Activated T-cell treated with anti-CD3 and anti-CD28 coated beads, Interleukin-2, amount 50 U/mL, for 72 hours (primary cell): ENCODE data around the gene GNAO1. TPM values are rescaled to one million over a fixed set of nuclear protein-coding genes. Genes with fewer than 3 reads are reported as not detected.

Experiments used
- ATAC-seq, 2 donors: fragments of 150-1000 bp; cut with Tn5 transposase; replicated peaks in 1 of 2; 2 replicates each; pipeline ENCODE4 v1.10.0; 2021; ENCODE audit warnings: moderate library complexity in 2 of 2, mild to moderate bottlenecking in 1 of 2
- DNase-seq, 2 donors: peaks; one replicate each; pipeline ENCODE4 v3.0.0; 2021 to 2022; ENCODE audit warnings: mixed read lengths in 1 of 2
- H3K27ac Mint-ChIP-seq: one replicate; pipeline ENCODE4 v1.8.0; 2022; ENCODE audit warnings: mild to moderate bottlenecking, moderate library complexity, mixed read lengths
- H3K27me3 Mint-ChIP-seq: one replicate; pipeline ENCODE4 v1.8.0; 2022; ENCODE audit warnings: low read depth, mixed read lengths
- H3K36me3 Mint-ChIP-seq, 2 donors: one replicate each; pipeline ENCODE4 v1.8.0; 2022; ENCODE audit warnings: mixed read lengths in 2 of 2, mild to moderate bottlenecking in 1 of 2; ENCODE audit not compliant: insufficient read depth in 2 of 2
- H3K4me1 Mint-ChIP-seq: one replicate; pipeline ENCODE4 v1.8.0; 2022; ENCODE audit warnings: low read depth, mixed read lengths
- H3K4me3 Mint-ChIP-seq, 2 donors: one replicate each; pipeline ENCODE4 v1.8.0; 2022; ENCODE audit warnings: mild to moderate bottlenecking in 2 of 2, mixed read lengths in 2 of 2, moderate library complexity in 2 of 2
- H3K9me3 Mint-ChIP-seq, 2 donors: one replicate each; pipeline ENCODE4 v1.8.0; 2022; ENCODE audit warnings: mixed read lengths in 2 of 2
- total RNA-seq, 2 donors: library from RNA; stranded (reverse); gene quantifications; one replicate each; pipeline ENCODE4 v1.2.3, GENCODE V29; 2022

The GNAO1 gene
- total RNA-seq, 2 donors from 2014 or later: 12.2 to 21.0 TPM

DNA sequence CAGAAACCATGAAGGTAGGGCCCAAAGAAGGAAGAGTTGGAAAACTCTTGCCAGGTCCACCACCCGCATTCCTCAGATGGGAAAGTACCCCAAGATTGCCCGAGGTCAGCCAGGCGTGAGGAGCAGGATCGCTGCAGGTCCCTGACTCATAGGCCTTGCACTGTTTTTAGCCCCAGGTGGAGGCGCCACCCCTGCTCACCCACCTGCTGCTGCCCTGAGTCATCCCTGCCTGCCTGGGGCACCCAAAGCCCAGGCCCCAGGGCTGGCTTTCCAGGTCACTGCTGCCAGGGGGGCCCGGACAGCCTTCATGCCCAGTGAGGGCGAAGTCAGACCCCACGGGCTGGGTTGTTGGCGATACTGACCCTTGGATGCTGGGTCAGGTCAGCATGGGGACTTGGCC lies 133.1 kb downstream of the GNAO1 start:
- Mint-ChIP-seq H3K9me3 (no peaks in the 10 kb centered on the region), H3K27ac (no peak overlapping the region), H3K4me3 (no peak overlapping the region), H3K27me3 (no peaks in the 10 kb centered on the region), H3K4me1 (no peaks in the 10 kb centered on the region), H3K36me3 (no peaks in the 10 kb centered on the region)
- ATAC-seq (peak in 1 of 2 donors; percentile 33), DNase-seq (no peak)

DNA sequence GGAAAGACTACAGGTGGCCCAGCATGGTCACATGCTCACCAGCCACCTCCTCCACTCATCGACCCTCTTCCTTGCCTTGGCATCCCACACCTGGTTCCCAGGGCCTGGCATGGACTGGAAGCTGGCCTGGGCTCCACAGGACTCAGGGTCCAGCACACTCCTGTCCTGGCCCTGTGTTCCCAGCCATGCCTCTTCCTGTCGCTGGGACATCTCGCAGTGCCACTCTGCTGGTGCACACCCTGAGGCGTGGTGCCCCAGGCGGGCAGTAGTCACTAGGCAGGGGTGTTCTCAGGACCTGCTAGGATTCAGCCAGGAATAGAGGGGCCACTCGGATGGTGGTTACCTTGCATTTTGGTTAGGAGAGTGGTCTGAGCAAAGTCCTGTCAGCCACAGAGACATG lies 134.7 kb downstream of the GNAO1 start:
- no peak overlapping the region for H3K27ac Mint-ChIP-seq
- no peaks in the 10 kb centered on the region for H3K4me1 Mint-ChIP-seq
- no peaks in the 10 kb centered on the region for H3K36me3 Mint-ChIP-seq
- H3K9me3 Mint-ChIP-seq: no peaks in the 10 kb centered on the region
- no peak for DNase-seq
- ATAC-seq: no peak
- no peaks in the 10 kb centered on the region for H3K27me3 Mint-ChIP-seq
- no peak overlapping the region for H3K4me3 Mint-ChIP-seq

DNA sequence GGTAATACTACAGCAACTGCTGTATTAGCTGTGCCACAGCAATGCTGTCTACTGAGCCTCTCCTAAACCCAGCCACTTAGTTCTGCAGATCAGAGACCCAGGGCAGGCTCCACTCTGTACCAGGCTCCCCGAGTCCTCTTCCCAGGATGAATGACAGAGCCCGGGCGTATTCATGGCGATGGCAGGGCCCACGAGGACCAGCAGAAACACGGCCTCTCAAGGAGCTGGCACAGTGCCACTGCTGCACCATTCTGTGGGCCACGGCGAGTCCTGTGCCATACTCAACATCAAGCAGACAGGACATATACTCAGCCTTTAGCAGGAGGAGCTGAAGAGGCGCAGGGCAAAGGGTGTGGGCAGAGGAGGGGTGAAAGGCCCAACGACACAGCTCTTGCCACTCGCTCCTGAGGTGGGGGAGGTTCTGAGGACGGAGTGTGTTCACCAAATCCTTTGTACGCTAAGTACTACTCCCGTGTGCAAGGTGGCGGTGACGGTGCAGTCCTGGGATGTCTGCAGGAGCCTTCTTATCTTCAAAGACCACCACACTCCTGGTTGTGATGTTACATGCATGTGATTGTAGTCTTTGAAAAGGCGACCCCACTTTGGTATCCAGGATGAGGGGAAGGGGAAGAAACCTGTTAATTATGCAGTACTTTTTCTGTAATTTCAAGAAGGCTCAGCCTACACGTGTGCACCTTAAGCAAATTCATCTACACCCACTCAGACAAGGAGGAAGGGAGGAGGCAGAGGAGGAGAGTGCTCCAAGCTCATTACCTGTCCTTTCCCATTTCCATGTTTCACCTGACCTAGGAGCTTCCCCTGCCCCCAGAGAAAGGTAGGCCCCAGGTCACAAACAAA lies 136.0 kb downstream of the GNAO1 start:
- DNase-seq: no peak
- no peak for ATAC-seq
- H3K9me3 Mint-ChIP-seq: no peaks in the 10 kb centered on the region
- H3K36me3 Mint-ChIP-seq: no peaks in the 10 kb centered on the region
- no peak overlapping the region for H3K4me3 Mint-ChIP-seq
- no peaks in the 10 kb centered on the region for H3K4me1 Mint-ChIP-seq
- no peak overlapping the region for H3K27ac Mint-ChIP-seq
- H3K27me3 Mint-ChIP-seq: no peaks in the 10 kb centered on the region

DNA sequence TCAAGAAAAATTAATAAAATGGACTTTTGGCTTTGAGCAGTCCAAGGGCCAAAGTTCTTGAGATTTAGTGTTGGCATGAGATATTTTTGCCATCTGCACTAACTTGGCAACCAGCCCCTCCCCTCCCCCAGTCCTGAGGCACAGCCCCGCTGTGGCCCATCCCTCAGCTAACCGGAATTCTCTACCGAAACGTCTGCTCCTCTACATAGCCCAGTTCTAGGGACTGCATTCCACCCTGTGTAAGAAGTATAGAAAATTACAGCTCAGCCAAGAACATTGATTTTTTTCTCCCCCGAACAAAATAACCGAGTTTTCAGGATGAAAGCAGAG lies 136.6 kb downstream of the GNAO1 start:
- H3K36me3 Mint-ChIP-seq: no peaks in the 10 kb centered on the region
- no peaks in the 10 kb centered on the region for H3K4me1 Mint-ChIP-seq
- H3K27ac Mint-ChIP-seq: no peak overlapping the region
- H3K9me3 Mint-ChIP-seq: no peaks in the 10 kb centered on the region
- no peak overlapping the region for H3K4me3 Mint-ChIP-seq
- DNase-seq (no peak), ATAC-seq (no peak)
- H3K27me3 Mint-ChIP-seq: no peaks in the 10 kb centered on the region

DNA sequence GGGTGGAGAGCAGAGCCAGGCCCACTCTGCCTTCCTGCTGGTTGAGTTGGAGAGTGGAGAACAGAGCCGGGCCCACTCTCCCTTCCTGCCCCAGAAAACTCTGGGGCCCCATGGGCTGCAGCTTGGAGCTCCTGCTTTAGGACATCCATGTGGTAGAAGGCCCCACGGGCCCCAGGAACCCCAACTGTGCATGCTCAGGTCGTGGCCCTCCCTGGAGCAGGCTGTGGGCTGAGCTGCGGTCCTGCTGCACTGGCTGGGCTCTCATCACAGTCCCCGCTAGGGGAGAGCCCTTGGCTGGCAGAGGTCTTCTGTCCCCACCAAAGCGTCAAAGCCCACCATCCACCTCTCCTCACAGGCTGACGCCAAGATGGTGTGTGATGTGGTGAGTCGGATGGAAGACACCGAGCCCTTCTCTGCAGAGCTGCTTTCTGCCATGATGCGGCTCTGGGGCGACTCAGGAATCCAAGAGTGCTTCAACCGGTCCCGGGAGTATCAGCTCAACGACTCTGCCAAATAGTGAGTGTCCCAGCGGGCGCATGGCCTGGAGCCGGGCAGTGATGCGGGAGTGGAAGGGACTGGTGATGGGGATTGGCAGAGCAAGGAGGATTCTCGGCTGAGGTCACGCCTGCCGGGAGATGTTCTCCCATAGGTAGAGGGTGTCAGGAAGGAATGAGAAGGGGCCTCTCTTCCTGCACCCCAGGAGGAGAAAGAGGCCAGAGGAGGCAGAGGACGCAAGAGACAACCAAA lies 137.2 kb downstream of the GNAO1 start:
- Mint-ChIP-seq H3K27ac (no peak overlapping the region), H3K9me3 (no peaks in the 10 kb centered on the region)
- ATAC-seq: no peak

GRCh38 chr16:56329887-56330286 lies 138.6 kb downstream of the GNAO1 start:
- Mint-ChIP-seq H3K27ac (no peak overlapping the region), H3K27me3 (no peaks in the 10 kb centered on the region), H3K9me3 (no peaks in the 10 kb centered on the region), H3K4me1 (no peaks in the 10 kb centered on the region), H3K36me3 (no peaks in the 10 kb centered on the region), H3K4me3 (no peak overlapping the region)
- DNase-seq (no peak), ATAC-seq (no peak)

More for the DNA sequence above, 137.2 kb downstream of the GNAO1 start:
- H3K4me3 Mint-ChIP-seq: no peak overlapping the region
- H3K27me3 Mint-ChIP-seq: no peaks in the 10 kb centered on the region
- no peaks in the 10 kb centered on the region for H3K4me1 Mint-ChIP-seq
- no peak for DNase-seq
- H3K36me3 Mint-ChIP-seq: no peaks in the 10 kb centered on the region

- Mint-ChIP-seq H3K27me3 (no peaks in the 10 kb centered on the region), H3K27ac (no peak overlapping the region), H3K36me3 (no peaks in the 10 kb centered on the region), H3K4me3 (no peak overlapping the region), H3K4me1 (no peaks in the 10 kb centered on the region), H3K9me3 (no peaks in the 10 kb centered on the region)
- DNase-seq: no peak
- no peak for ATAC-seq
These were observed 139.2 kb downstream of the GNAO1 start for GRCh38 chr16:56330476-56330875.

DNA sequence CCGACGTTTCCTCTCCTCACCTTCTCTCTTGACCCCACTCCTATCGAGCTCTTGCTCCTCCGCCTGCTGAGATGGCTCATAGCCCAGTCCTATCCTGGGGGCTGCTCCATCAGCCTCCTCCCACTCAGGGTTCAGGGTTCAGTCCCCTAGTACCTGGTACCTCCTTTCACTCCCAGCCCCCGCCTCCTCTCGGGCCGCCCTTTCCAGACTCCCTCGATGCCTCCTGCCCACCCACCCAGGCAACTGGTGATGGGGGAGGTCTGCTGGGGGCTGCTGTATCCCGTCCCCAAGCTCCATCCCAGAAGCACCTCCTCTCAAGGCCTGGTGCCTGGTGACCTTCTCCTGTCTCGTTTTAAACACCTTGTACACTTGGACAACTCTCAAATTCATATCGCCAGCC lies 140.1 kb downstream of the GNAO1 start:
- H3K27me3 Mint-ChIP-seq: no peaks in the 10 kb centered on the region
- ATAC-seq: no peak
- H3K9me3 Mint-ChIP-seq: no peaks in the 10 kb centered on the region
- no peak overlapping the region for H3K4me3 Mint-ChIP-seq
- no peak overlapping the region for H3K27ac Mint-ChIP-seq
- H3K4me1 Mint-ChIP-seq: no peaks in the 10 kb centered on the region
- no peaks in the 10 kb centered on the region for H3K36me3 Mint-ChIP-seq
- no peak for DNase-seq

DNA sequence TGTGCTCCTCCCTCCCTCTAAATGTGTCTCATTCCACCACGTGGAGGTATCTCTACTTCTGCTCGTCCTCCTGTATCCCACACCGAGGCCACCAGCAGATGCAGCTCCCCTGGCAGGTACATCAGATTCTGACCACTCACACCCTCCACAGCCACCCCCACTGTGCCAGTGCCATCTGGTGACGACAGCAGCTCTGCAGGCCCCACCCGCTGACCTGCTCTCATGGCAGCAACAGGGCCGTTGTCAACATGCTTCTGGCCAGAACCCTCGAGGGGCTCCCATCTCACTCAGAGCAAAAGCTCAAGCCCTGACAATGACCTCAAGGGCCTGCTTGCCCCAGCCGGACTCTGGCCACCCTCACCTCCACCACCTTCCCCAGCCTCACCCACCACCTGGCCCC lies 140.6 kb downstream of the GNAO1 start:
- no peaks in the 10 kb centered on the region for H3K9me3 Mint-ChIP-seq
- no peaks in the 10 kb centered on the region for H3K27me3 Mint-ChIP-seq
- H3K36me3 Mint-ChIP-seq: no peaks in the 10 kb centered on the region
- no peak overlapping the region for H3K4me3 Mint-ChIP-seq
- H3K4me1 Mint-ChIP-seq: no peaks in the 10 kb centered on the region
- no peak overlapping the region for H3K27ac Mint-ChIP-seq
- ATAC-seq (no peak), DNase-seq (no peak)

DNA sequence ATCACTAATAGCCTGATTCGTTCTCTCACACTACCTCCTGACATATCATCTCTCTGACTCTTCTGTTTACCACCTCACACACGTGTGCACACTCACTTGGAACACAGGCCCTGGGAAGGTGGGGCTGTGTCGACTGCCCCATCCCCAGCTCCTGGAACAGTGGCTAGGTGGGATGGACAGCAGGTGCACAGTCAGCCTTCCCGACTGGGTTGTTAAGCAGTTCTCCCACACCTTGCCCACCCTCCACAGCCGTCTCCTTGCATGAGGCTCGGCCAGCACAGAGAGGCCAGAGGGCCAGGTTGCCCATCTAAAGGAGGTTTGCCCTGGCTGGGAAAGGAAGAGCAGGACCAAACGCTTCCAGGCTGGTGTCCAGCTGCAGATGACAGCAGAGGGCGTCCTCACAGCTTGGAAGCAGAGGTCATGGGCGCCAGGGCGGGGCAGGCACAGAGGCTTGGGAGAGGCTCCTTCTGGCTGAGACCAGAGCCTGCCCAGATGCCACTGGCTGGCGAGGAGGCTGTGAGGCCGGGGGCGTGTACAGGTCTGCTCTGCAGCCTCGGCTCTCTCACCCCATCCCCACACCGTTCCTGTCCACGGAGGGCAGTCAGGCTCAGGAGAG lies 141.3 kb downstream of the GNAO1 start:
- no peaks in the 10 kb centered on the region for H3K9me3 Mint-ChIP-seq
- H3K27me3 Mint-ChIP-seq: no peaks in the 10 kb centered on the region
- ATAC-seq (no peak), DNase-seq (no peak)
- H3K36me3 Mint-ChIP-seq: no peaks in the 10 kb centered on the region
- no peak overlapping the region for H3K4me3 Mint-ChIP-seq
- H3K27ac Mint-ChIP-seq: no peak overlapping the region
- no peaks in the 10 kb centered on the region for H3K4me1 Mint-ChIP-seq

DNA sequence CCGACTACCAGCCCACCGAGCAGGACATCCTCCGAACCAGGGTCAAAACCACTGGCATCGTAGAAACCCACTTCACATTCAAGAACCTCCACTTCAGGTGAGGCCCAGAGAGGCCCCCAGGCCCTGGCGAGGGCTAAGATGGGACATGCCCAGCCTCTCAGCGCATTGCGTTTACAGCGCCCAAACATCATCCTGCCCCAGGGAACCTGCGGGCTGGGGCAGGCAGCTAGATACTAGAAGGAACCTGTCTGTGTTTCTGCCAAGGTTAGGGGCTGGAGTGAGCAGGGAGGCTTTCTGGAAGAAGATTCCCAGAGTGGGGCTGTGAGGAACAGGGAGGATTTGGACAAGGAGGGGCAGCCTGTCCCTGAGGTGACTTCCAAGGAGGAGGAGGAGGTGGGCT lies 143.5 kb downstream of the GNAO1 start:
- Mint-ChIP-seq H3K4me3 (no peak overlapping the region), H3K9me3 (no peaks in the 10 kb centered on the region), H3K36me3 (no peaks in the 10 kb centered on the region), H3K27ac (no peak overlapping the region), H3K4me1 (no peaks in the 10 kb centered on the region), H3K27me3 (no peaks in the 10 kb centered on the region)
- DNase-seq (no peak), ATAC-seq (no peak)

DNA sequence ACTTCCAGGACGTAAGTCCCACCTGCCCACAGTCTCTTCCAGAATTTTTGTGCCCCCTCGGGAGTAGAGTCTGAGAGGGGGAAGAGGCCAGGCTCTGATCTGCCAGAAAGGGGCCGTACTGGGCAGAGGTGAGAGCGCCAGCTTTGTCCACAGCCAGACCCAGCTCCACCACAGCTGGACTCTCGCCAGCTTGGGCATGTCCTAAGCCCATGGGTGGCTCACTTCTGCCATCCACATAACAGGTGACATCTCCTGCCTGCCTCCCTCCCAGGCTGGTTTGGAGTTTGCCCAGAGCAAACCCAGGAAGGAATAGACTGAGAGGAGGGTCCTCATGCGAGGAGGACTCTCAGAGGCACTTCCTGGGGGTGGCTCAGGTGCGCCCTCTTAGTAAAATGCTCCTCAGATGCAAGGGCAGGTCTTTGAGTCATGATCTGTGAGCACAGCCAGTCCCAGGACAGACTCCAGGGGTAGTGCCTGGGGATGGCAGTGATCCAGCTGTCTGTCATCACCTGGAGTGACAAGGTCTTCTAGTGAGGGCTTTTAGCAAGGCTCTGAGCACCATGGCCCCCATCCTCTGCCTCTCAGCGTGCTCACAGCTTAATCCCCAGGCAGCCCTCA lies 144.9 kb downstream of the GNAO1 start:
- no peaks in the 10 kb centered on the region for H3K27me3 Mint-ChIP-seq
- no peak overlapping the region for H3K27ac Mint-ChIP-seq
- no peaks in the 10 kb centered on the region for H3K36me3 Mint-ChIP-seq
- DNase-seq (no peak), ATAC-seq (no peak)
- no peaks in the 10 kb centered on the region for H3K9me3 Mint-ChIP-seq
- H3K4me1 Mint-ChIP-seq: no peaks in the 10 kb centered on the region
- H3K4me3 Mint-ChIP-seq: no peak overlapping the region

DNA sequence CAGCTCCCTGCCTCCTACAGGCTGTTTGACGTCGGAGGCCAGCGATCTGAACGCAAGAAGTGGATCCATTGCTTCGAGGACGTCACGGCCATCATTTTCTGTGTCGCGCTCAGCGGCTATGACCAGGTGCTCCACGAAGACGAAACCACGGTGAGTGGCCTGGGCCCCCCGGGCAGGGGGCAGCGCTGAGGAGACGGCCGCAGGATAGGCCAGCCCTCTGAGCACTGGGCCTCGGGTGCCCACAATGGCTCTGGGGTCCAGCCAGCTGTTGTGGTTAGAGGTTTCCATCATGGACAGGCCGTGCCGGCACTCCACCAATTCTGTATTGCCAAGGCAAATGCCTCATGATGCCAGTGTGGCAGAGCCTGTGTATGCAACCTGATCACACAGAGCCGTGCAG lies 145.4 kb downstream of the GNAO1 start:
- ATAC-seq (no peak), DNase-seq (no peak)
- Mint-ChIP-seq H3K4me1 (no peaks in the 10 kb centered on the region), H3K27ac (no peak overlapping the region), H3K36me3 (no peaks in the 10 kb centered on the region), H3K27me3 (no peaks in the 10 kb centered on the region), H3K9me3 (no peaks in the 10 kb centered on the region), H3K4me3 (no peak overlapping the region)
